Uterus (tissue), 2 donors: ENCODE data around the gene AHNAK.

Experiments used
- CTCF ChIP-seq, 4 experiments: fragments of 200-600 bp in 2 of 4; fragments of 450-650 bp in 2 of 4; sonication (generic) in 2 of 4; IDR thresholded peaks; one replicate each; pipeline ENCODE4 v1.5.1; 2016 to 2019; ENCODE audit warnings: antibody characterized with exemption in 4 of 4, mild to moderate bottlenecking in 2 of 4, moderate library complexity in 1 of 4
- POLR2A ChIP-seq, 2 donors: fragments of 450-650 bp; IDR thresholded peaks; one replicate each; pipeline ENCODE4 v1.6.1; 2016; ENCODE audit warnings: antibody characterized with exemption in 2 of 2, mild to moderate bottlenecking in 1 of 2, moderate library complexity in 1 of 2

- TF ChIP-seq CTCF (IDR thresholded peaks at IDR 0.05) (no peak), POLR2A (IDR thresholded peaks at IDR 0.05) (no peak)
Observed at GRCh38 chr11:62504158-62504973, 42.2 kb downstream of the AHNAK start.
